Measurements from ENCODE around the gene PIK3R3. TPM values are rescaled to one million over a fixed set of nuclear protein-coding genes. Genes with fewer than 3 reads are reported as not detected.

Gene PIK3R3
- total and polyA plus RNA-seq, 9 of the 15 experiments (the other 6 are each of a cell fraction or from before 2014, with no cell fraction given) = 1.4 to 7.7 (median 4.6) TPM

DNA sequence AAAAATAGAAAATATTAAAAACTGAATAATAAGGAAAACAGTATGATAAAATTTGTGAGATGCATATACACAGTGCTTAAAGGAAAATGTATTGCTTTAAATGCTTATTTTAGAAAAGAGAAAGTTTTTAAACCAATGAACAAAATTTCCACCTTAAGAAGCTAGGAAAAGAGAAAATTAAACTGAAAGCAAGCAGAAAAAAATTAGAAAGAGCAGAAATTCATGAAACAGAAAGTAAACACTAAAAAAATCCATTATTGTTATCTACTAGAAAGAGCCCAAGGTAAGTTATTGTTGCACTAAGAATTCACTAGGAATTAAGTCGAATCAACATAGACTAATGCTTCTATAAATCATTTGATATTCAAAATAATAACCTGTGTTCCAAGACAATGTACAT is 67.7 kb downstream of the PIK3R3 start:
- no TSS peak for BruUV-seq (replicated peaks)
- intact Hi-C loops (cut with micrococcal nuclease) = no loop called here
- Histone ChIP-seq H3K27ac (ENCODE audit: extremely low read depth, low read depth, low read length) (no peak overlapping the region; the same call in 2 of the 3 replicates), H4K20me1 (replicated peaks; ENCODE audit: control insufficient read depth, insufficient read depth, low read length) (no peaks in the 10 kb centered on the region), H3K79me2 (ENCODE audit: control insufficient read depth, insufficient read depth, low read length) (no peaks in the 10 kb centered on the region), H3K4me1 (replicated peaks in 1 of 2; ENCODE audit: control insufficient read depth in 2 of 2, insufficient read depth in 2 of 2, low read length in 2 of 2) (peaks cover 0 to 9% of the 10 kb centered on the region in 2 experiments; a peak in 3 of 5 replicates), H2AFZ (ENCODE audit: low read depth, low read length) (peak overlapping the region; percentile 82), H3K4me3 (no peak overlapping the region), H3K9me3 (replicated peaks; ENCODE audit: control insufficient read depth, insufficient read depth, low read depth, low read length) (no peaks in the 10 kb centered on the region), H3K27me3 (ENCODE audit: control insufficient read depth in 2 of 2, insufficient read depth in 2 of 2, low read length in 2 of 2) (no peaks in the 10 kb centered on the region), H3K36me3 (ENCODE audit: control insufficient read depth, insufficient read depth, low read length) (peaks cover 12% of the 10 kb centered on the region; the same call in 2 of the 3 replicates), H3K4me2 (ENCODE audit: insufficient read depth, low read length) (no peak overlapping the region), H3K9ac (ENCODE audit: insufficient read depth in 1 of 2, low read depth in 2 of 2, low read length in 2 of 2) (no peak overlapping the region), H3K9me1 (ENCODE audit: control insufficient read depth, insufficient read depth, low read length) (no peaks in the 10 kb centered on the region)
- ATAC-seq = no peak
- TF ChIP-seq, protein P1, sequence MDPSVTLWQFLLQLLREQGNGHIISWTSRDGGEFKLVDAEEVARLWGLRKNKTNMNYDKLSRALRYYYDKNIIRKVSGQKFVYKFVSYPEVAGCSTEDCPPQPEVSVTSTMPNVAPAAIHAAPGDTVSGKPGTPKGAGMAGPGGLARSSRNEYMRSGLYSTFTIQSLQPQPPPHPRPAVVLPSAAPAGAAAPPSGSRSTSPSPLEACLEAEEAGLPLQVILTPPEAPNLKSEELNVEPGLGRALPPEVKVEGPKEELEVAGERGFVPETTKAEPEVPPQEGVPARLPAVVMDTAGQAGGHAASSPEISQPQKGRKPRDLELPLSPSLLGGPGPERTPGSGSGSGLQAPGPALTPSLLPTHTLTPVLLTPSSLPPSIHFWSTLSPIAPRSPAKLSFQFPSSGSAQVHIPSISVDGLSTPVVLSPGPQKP (CRISPR knock-in tag; IDR thresholded peaks at IDR 0.05) = no peak
- TF ChIP-seq THRAP3 (IDR thresholded peaks at IDR 0.05; ENCODE audit: borderline replicate concordance) = 0 out of 2 replicates have a peak, but pooled peaks have one; percentile 30
- TF ChIP-seq, protein P2, sequence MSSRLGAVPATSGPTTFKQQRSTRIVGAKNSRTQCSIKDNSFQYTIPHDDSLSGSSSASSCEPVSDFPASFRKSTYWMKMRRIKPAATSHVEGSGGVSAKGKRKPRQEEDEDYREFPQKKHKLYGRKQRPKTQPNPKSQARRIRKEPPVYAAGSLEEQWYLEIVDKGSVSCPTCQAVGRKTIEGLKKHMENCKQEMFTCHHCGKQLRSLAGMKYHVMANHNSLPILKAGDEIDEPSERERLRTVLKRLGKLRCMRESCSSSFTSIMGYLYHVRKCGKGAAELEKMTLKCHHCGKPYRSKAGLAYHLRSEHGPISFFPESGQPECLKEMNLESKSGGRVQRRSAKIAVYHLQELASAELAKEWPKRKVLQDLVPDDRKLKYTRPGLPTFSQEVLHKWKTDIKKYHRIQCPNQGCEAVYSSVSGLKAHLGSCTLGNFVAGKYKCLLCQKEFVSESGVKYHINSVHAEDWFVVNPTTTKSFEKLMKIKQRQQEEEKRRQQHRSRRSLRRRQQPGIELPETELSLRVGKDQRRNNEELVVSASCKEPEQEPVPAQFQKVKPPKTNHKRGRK (tag; IDR thresholded peaks at IDR 0.05) = peak; percentile 89
- POLR2A ChIA-PET = interaction anchor here (0.6 to 1.3 kb wide), 4 partner anchors 9 to 388 kb away, joined by 3 to 5 read pairs (median 4); no protein-coding TSS in a partner anchor
- no peak for FAIRE-seq
- CTCF ChIA-PET (ENCODE audit: low intra/inter-chr PET ratio) = no interaction called here
- 75% methylated on average over 1 of the region's 1 CpG for WGBS (ENCODE audit: insufficient coverage, low coverage, missing lambda C conversion rate)
- no peak for DNase-seq (ENCODE audit: extremely low read depth in 1 of 4, low spot score in 3 of 4)
- in situ Hi-C loops (cut with MboI) = no loop called here

Data from K562 (cell line).